Endothelial cell (in vitro differentiated cells): ENCODE measurements around the gene LSAMP. TPM values are rescaled to one million over a fixed set of nuclear protein-coding genes. Genes with fewer than 3 reads are reported as not detected.

Source experiments
- DNase-seq: peaks from one replicate; pipeline ENCODE4 v3.0.0; 2021; ENCODE audit warnings: low spot score
- H3K27ac Mint-ChIP-seq: one replicate; pipeline ENCODE4 v1.8.0; 2021; ENCODE audit warnings: mixed read lengths, inconsistent platforms; ENCODE audit not compliant: unreplicated experiment
- H3K27me3 Mint-ChIP-seq: one replicate; pipeline ENCODE4 v1.8.0; 2021; ENCODE audit warnings: mild to moderate bottlenecking, moderate library complexity, mixed read lengths, inconsistent platforms; ENCODE audit not compliant: unreplicated experiment
- H3K36me3 Mint-ChIP-seq: one replicate; pipeline ENCODE4 v1.8.0; 2021; ENCODE audit warnings: mild to moderate bottlenecking, low read depth, mixed read lengths, inconsistent platforms; ENCODE audit not compliant: unreplicated experiment
- H3K4me1 Mint-ChIP-seq: one replicate; pipeline ENCODE4 v1.8.0; 2021; ENCODE audit warnings: mild to moderate bottlenecking, mixed read lengths, inconsistent platforms; ENCODE audit not compliant: unreplicated experiment
- H3K4me3 Mint-ChIP-seq: one replicate; pipeline ENCODE4 v1.8.0; 2021; ENCODE audit warnings: mild to moderate bottlenecking, mixed read lengths, inconsistent platforms; ENCODE audit not compliant: unreplicated experiment
- H3K9me3 Mint-ChIP-seq: one replicate; pipeline ENCODE4 v1.8.0; 2021; ENCODE audit warnings: mixed read lengths, inconsistent platforms; ENCODE audit not compliant: unreplicated experiment
- CTCF ChIP-seq: fragments of 200-600 bp; sonication (generic); IDR thresholded peaks from one replicate; pipeline ENCODE4 v1.5.0; 2021; ENCODE audit warnings: antibody characterized with exemption; ENCODE audit not compliant: unreplicated experiment
- total RNA-seq: library from RNA; stranded (reverse); fragmentation: NEBNext Ultra II Directional; extraction: Animal tissue kit (Norgen Biotek cat#: 25700); gene quantifications from one replicate; pipeline ENCODE4 v1.2.1, GENCODE V29; 2021; ENCODE audit not compliant: unreplicated experiment

LSAMP gene
- total RNA-seq, 1 donor from 2014 or later = 6.1 TPM

DNA sequence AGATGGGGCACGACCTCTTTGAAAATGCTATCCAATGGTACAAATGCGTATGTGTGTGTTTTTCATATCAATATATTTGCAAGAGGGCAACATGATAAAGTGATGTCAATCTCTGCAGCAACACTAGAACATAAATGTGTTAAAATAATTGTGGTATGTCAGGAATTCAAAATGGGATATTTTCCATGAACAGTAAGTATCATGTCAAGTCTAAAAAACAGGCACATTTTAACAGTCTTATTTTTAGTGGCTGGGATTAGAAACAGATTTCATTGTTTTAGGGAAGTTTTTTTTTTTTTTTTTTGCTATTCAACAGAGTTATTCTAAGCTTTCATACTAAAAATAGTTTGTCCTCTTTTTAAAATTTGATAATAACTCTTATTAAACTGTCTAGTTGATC is 612.2 kb downstream of the LSAMP start:
- Mint-ChIP-seq H3K4me1 (peaks cover 8% of the 10 kb centered on the region), H3K27me3 (no peaks in the 10 kb centered on the region), H3K36me3 (no peaks in the 10 kb centered on the region), H3K4me3 (no peak overlapping the region), H3K27ac (no peak overlapping the region), H3K9me3 (no peaks in the 10 kb centered on the region)
- TF ChIP-seq CTCF = no peak
- DNase-seq = no peak

DNA sequence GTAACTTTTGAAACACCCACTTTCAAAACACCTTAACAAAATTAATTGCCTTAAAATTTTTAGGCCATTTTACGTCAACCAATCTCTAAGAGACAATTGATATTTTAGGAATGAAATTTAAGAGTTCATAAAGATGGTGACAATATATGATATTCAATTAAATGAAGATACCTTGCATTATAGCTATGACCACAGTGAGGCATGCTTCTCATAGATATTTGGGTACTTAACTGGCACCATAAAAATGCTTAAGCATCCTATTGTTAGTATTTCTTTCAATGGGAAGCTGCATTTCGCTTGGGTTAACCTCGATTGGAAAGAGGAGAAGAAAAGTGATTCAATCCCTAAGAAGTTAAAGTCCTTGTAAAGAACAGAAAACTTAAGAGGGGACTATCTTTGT is 613.0 kb downstream of the LSAMP start:
- Mint-ChIP-seq H3K9me3 (no peaks in the 10 kb centered on the region), H3K27me3 (no peaks in the 10 kb centered on the region), H3K4me1 (peaks cover 13% of the 10 kb centered on the region), H3K27ac (no peak overlapping the region), H3K36me3 (no peaks in the 10 kb centered on the region), H3K4me3 (no peak overlapping the region)
- no peak for DNase-seq
- TF ChIP-seq CTCF = no peak

- Mint-ChIP-seq H3K27me3 (no peaks in the 10 kb centered on the region), H3K9me3 (no peaks in the 10 kb centered on the region), H3K27ac (no peak overlapping the region), H3K4me1 (peaks cover 13% of the 10 kb centered on the region), H3K4me3 (no peak overlapping the region), H3K36me3 (no peaks in the 10 kb centered on the region)
- no peak for DNase-seq
- TF ChIP-seq CTCF = no peak
These were observed 613.4 kb downstream of the LSAMP start for GRCh38 chr3:115831864-115832263.

GRCh38 chr3:115830764-115831395 is 614.4 kb downstream of the LSAMP start:
- Mint-ChIP-seq H3K4me3 (no peak overlapping the region), H3K9me3 (no peaks in the 10 kb centered on the region), H3K27ac (no peak overlapping the region), H3K4me1 (peaks cover 13% of the 10 kb centered on the region), H3K36me3 (no peaks in the 10 kb centered on the region), H3K27me3 (no peaks in the 10 kb centered on the region)
- TF ChIP-seq CTCF = no peak
- DNase-seq = no peak

DNA sequence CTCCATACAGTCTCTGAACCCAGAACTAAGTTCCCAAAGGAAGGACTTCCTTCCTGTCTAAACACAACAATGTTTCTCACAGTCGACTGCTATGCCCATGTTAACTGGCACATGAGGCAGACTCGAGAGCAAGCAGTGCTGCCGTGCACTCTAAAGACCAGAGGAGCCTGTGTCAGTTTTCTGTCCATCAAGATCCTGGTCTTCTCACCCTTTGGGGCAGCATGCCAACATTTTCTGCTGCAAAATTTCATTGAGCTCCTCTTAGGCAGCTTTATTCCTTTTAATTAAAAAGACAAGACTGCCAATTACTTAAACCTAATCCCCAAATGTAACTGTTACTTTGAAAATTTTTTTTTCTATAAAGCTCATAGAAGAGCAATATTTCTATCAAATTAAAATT is 616.9 kb downstream of the LSAMP start:
- Mint-ChIP-seq H3K4me3 (no peak overlapping the region), H3K36me3 (no peaks in the 10 kb centered on the region), H3K27ac (peak overlapping the region; percentile 61), H3K9me3 (no peaks in the 10 kb centered on the region), H3K27me3 (no peaks in the 10 kb centered on the region), H3K4me1 (peaks cover 13% of the 10 kb centered on the region)
- DNase-seq = no peak
- TF ChIP-seq CTCF = no peak
